MM.1S (cell line): ENCODE results near the gene HLA-E.

ENCODE experiments used
- CTCF ChIP-seq: fragments of 300-600 bp; sonication (generic); IDR thresholded peaks from 2 replicates; pipeline ENCODE4 v1.5.1; 2016; ENCODE audit warnings: antibody characterized with exemption, low read length, mixed read lengths
- EZH2 ChIP-seq: fragments of 300-600 bp; sonication (generic); optimal IDR thresholded peaks from 2 replicates; pipeline ENCODE3; 2017; ENCODE audit warnings: low read depth, mild to moderate bottlenecking, antibody characterized with exemption, low read length, mixed read lengths

DNA sequence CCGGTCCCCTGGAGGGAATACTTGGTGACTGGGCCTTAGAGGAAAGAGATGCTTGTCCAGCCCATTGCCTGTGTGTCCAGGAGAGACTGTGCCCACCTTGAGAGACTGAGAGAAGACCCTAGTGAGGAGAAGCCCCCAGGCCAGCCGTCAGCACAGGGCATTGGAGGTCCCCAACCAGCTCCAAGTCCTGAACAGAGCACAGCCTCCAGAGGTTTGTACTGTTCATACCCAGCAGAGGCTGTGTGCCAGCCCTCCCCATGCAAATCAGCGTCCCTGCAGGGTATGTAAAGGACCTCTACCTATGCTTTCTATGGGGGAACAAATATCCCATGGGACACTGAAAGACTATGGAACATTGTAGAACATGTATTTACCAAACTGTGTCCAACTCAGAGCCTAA, 8.4 kb downstream of the HLA-E start:
- no peak for TF ChIP-seq CTCF
- TF ChIP-seq EZH2: no peak
